GM18907 (cell line): ENCODE data around the gene PNKP.
A peak's percentile ranks its signal among the peaks of the same experiment; 100 is the strongest.
"Not testable (repeated sequence)": the region's sequence is repeated elsewhere in the genome, so short reads cannot be mapped to it uniquely, and the experiment has no call there.

Experiments used
- ATAC-seq: cut with Tn5 transposase; IDR thresholded peaks from one replicate; pipeline ENCODE4 v1.9.1; 2021; ENCODE audit warnings: mild to moderate bottlenecking, moderate library complexity; ENCODE audit not compliant: unreplicated experiment

The PNKP gene

GRCh38 chr19:49824662-49825061 is 42.7 kb downstream of the PNKP start:
- no peak for ATAC-seq

- no peak for ATAC-seq
Observed at GRCh38 chr19:49823472-49823871, 43.9 kb downstream of the PNKP start.

DNA sequence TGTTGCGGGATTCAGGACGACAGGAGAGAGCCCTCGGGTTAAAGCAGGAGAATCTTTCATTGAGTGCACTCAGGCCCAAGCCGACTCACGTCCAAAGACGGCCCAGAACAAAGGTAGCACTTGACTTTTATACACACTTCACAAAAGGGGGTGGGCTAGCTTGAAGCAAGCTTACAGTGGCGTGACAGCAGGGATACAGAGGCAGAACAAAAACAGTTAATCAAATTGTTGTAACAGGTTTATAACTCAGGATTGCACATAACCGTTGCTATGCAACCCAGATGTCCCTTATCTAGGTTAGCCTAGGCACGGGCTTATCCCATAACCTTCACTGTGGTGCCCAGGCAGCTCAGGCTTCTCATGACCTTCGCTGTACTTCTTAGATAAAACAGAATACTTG is 47.3 kb downstream of the PNKP start:
- ATAC-seq: no peak

- ATAC-seq: not testable (repeated sequence)
Observed at GRCh38 chr19:49819452-49820115, 47.8 kb downstream of the PNKP start.

- peak; percentile 12 for ATAC-seq
Observed at GRCh38 chr19:49818649-49819370, 48.6 kb downstream of the PNKP start.

DNA sequence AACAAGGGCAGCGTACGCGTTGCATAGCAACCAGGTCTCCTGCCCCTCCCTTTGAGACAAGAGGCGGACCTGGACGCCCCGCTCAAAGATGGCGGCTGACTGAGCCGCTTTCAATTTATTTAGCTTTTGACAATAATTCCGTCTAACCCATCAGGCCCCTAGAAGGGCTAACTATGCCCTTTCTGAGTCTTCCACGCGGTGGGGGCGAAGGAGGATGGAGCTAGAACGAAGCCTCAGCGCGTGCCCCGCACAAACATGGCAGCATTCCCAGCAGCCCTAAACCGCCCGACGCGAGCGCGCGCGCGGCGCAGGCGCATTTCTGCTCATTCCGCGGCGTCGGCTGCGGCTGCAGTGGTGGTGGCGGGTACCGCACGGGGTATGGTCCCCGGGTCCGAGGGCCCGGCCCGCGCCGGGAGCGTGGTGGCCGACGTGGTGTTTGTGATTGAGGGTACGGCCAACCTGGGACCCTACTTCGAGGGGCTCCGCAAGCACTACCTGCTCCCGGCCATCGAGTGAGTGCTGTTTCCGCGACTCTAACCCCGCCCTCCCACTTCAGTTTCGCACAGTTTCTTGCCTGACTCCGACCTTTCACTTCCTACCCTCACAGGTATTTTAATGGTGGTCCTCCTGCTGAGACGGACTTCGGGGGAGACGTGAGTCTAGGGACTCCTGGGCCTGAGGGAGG is 49.3 kb downstream of the PNKP start, which contains the start of gene MED25:
TSS of gene MED25 (plus strand) at position 326 of the 685 bp plus-strand sequence. CDS start at position 379, 53 bp downstream.
- ATAC-seq: peak; percentile 74

- ATAC-seq: no peak
Observed at GRCh38 chr19:49816590-49816989, 50.8 kb downstream of the PNKP start.

DNA sequence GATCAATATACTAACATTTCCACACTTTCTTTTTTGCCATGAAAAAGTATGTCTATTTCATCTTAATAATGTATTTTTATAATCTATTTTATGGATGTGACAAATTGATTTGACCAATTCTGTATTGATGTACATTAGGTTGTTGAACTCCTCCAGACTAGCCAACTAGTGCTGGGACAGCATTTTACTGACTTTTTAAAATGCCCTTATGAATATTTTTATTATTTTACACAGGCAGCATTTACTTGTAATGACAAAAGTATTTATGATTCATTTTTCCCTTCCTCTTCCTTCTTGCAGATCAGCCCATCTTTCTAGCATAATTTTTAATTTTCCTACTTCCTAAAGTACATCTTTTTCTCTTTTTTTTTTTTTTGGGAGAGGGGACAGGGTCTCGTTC is 53.4 kb downstream of the PNKP start:
- no peak for ATAC-seq

- ATAC-seq: peak; percentile 58
Observed at GRCh38 chr19:49812997-49813861, 54.1 kb downstream of the PNKP start, which contains the start of gene FUZ. Gene FUZ, minus strand, starts transcription at chr19:49813292. Its CDS starts 186 bp downstream, at chr19:49813106.

- no peak for ATAC-seq
Observed at GRCh38 chr19:49812452-49812996, 54.9 kb downstream of the PNKP start.

DNA sequence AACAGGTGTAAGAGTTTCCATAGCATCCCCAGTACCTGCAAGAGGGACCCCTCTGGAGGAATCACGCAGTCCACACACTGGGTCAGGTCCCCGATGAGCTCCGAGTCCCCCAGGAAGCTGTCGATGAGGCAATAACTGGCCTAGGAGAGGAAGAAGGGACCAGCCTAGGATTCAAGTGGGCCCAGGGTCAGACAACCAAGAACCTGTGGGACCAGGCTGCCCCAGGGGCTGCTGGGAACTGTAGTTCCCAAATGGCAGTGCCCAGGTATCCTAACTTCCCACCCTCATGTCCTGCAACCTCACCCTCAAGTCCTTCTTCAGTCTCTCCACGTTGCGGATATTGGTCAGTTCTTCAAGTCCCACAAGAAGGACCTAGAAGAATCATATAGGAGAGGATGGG is 56.0 kb downstream of the PNKP start:
- no peak for ATAC-seq
